ENCODE results near the gene ACVR1C. TPM values are rescaled to one million over a fixed set of nuclear protein-coding genes. Genes with fewer than 3 reads are reported as not detected.

ACVR1C gene
- total RNA-seq, 1 experiment from 2014 or later = not detected

DNA sequence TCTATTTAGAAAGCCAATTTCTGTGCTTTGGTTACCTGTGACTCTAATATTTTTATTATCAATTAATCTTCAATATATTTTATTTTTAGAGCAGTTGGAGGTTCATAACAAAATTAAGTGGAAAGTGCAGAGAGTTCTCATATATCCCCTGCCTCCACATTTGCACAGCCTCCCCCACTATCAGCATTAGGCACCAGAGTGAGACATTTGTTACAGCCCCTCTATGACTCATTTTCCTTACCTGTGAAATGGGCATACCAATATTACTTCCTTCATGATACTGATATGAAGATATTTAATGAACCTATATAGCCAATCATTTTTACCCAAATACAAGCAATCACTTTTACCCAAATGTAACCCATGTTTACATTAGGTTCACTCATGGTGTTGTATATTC is 150.7 kb downstream of the ACVR1C start:
- in situ Hi-C loops (cut with HindIII; ENCODE audit: low pct_unique_long_range_greater_than_20kb, low sequenced_read_pairs) = no loop called here
- Histone ChIP-seq H3K27me3 (ENCODE audit: control insufficient read depth, insufficient read depth, low read length) (no peaks in the 10 kb centered on the region), H3K9me3 (ENCODE audit: control insufficient read depth, insufficient read depth, low read depth, low read length) (no peaks in the 10 kb centered on the region), H3K27ac (ENCODE audit: low read length) (no peak overlapping the region), H3K36me3 (ENCODE audit: control insufficient read depth, insufficient read depth, low read length) (no peaks in the 10 kb centered on the region), H3K4me3 (ENCODE audit: low read depth in 2 of 2, low read length in 2 of 2) (no peak overlapping the region), H3K4me1 (ENCODE audit: control insufficient read depth, insufficient read depth, low read length) (no peaks in the 10 kb centered on the region)
- no peak for DNase-seq (ENCODE audit: low read depth, low spot score)
- intact Hi-C loops (cut with micrococcal nuclease; ENCODE audit: unreplicated experiment) = no loop called here
- ChIA-PET CTCF (no interaction called here), POLR2A (no interaction called here)
- BruUV-seq (replicated peaks) = no TSS peak
- no peak for TF ChIP-seq POLR2AphosphoS5 (IDR thresholded peaks at IDR 0.05; ENCODE audit: low read depth, low read length)
- TF ChIP-seq, protein P1, sequence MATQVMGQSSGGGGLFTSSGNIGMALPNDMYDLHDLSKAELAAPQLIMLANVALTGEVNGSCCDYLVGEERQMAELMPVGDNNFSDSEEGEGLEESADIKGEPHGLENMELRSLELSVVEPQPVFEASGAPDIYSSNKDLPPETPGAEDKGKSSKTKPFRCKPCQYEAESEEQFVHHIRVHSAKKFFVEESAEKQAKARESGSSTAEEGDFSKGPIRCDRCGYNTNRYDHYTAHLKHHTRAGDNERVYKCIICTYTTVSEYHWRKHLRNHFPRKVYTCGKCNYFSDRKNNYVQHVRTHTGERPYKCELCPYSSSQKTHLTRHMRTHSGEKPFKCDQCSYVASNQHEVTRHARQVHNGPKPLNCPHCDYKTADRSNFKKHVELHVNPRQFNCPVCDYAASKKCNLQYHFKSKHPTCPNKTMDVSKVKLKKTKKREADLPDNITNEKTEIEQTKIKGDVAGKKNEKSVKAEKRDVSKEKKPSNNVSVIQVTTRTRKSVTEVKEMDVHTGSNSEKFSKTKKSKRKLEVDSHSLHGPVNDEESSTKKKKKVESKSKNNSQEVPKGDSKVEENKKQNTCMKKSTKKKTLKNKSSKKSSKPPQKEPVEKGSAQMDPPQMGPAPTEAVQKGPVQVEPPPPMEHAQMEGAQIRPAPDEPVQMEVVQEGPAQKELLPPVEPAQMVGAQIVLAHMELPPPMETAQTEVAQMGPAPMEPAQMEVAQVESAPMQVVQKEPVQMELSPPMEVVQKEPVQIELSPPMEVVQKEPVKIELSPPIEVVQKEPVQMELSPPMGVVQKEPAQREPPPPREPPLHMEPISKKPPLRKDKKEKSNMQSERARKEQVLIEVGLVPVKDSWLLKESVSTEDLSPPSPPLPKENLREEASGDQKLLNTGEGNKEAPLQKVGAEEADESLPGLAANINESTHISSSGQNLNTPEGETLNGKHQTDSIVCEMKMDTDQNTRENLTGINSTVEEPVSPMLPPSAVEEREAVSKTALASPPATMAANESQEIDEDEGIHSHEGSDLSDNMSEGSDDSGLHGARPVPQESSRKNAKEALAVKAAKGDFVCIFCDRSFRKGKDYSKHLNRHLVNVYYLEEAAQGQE (IDR thresholded peaks at IDR 0.05; ENCODE audit: insufficient read depth in 1 of 2, low read depth in 2 of 2, low read length in 1 of 2) = no peak
- TF ChIP-seq, protein P2, sequence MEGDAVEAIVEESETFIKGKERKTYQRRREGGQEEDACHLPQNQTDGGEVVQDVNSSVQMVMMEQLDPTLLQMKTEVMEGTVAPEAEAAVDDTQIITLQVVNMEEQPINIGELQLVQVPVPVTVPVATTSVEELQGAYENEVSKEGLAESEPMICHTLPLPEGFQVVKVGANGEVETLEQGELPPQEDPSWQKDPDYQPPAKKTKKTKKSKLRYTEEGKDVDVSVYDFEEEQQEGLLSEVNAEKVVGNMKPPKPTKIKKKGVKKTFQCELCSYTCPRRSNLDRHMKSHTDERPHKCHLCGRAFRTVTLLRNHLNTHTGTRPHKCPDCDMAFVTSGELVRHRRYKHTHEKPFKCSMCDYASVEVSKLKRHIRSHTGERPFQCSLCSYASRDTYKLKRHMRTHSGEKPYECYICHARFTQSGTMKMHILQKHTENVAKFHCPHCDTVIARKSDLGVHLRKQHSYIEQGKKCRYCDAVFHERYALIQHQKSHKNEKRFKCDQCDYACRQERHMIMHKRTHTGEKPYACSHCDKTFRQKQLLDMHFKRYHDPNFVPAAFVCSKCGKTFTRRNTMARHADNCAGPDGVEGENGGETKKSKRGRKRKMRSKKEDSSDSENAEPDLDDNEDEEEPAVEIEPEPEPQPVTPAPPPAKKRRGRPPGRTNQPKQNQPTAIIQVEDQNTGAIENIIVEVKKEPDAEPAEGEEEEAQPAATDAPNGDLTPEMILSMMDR (IDR thresholded peaks at IDR 0.05) = no peak
- TF ChIP-seq SIN3A (IDR thresholded peaks at IDR 0.05; ENCODE audit: borderline replicate concordance, insufficient read depth, low read depth, low read length) = no peak
- no peak for TF ChIP-seq TCF7L2 (IDR thresholded peaks at IDR 0.05; ENCODE audit: low read depth, low read length)
- no peak for ATAC-seq

DNA sequence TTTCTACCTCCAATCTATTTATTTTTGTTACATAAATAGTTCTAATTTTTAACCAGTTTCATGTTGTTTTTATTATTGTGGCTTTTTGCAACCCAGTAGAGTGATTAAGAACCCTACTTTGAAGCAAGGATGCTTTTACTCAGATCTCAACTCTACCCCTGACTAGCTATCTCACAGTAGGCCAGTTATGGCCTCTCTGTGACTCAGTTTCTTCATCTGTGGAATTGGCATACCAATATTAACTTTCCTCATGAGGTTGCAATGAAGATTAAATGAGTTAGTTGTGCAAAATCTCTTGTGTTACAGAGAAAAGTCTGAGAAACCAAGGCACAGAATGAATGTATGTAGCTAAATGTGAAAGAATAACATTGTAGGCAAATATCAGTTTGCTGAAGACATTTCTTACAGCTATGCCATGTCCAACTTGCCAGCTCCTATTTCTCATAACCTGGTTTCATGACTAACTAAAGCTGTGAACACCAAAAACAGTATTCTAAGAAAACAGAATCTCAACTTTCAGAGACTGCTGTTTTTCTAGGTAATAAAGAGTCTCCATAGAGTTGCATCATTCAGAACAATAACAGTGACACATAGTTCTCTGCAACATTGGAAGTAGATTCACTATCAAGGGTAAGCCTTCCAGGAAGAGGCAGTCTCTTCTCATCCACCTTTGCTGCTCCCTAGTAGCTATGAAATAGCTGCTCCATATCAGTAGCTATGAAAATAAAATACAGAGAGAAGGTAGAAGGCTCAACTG is 151.5 kb downstream of the ACVR1C start:
- CTCF ChIA-PET = no interaction called here
- TF ChIP-seq SIN3A (IDR thresholded peaks at IDR 0.05; ENCODE audit: borderline replicate concordance, insufficient read depth, low read depth, low read length) (no peak), TCF7L2 (IDR thresholded peaks at IDR 0.05; ENCODE audit: low read depth, low read length) (no peak), POLR2AphosphoS5 (IDR thresholded peaks at IDR 0.05; ENCODE audit: low read depth, low read length) (no peak)
- TF ChIP-seq, protein P2 (IDR thresholded peaks at IDR 0.05) = no peak
- TF ChIP-seq, protein P1 (IDR thresholded peaks at IDR 0.05; ENCODE audit: insufficient read depth in 1 of 2, low read depth in 2 of 2, low read length in 1 of 2) = no peak
- BruUV-seq (replicated peaks) = no TSS peak
- intact Hi-C loops (cut with micrococcal nuclease; ENCODE audit: unreplicated experiment) (no loop called here), in situ Hi-C loops (cut with HindIII; ENCODE audit: low pct_unique_long_range_greater_than_20kb, low sequenced_read_pairs) (no loop called here)
- no peak overlapping the region for H3K4me3 ChIP-seq (ENCODE audit: low read depth in 2 of 2, low read length in 2 of 2)
- no peaks in the 10 kb centered on the region for H3K27me3 ChIP-seq (ENCODE audit: control insufficient read depth, insufficient read depth, low read length)
- ATAC-seq (no peak), DNase-seq (ENCODE audit: low read depth, low spot score) (no peak)
- H3K36me3 ChIP-seq (ENCODE audit: control insufficient read depth, insufficient read depth, low read length) = no peaks in the 10 kb centered on the region
- H3K9me3 ChIP-seq (ENCODE audit: control insufficient read depth, insufficient read depth, low read depth, low read length) = no peaks in the 10 kb centered on the region
- POLR2A ChIA-PET = no interaction called here
- no peaks in the 10 kb centered on the region for H3K4me1 ChIP-seq (ENCODE audit: control insufficient read depth, insufficient read depth, low read length)
- no peak overlapping the region for H3K27ac ChIP-seq (ENCODE audit: low read length)
